ENCODE data around the gene TNFRSF1A. TPM values are rescaled to one million over a fixed set of nuclear protein-coding genes. Genes with fewer than 3 reads are reported as not detected.

Gene TNFRSF1A
- total and polyA plus RNA-seq, 9 of the 15 experiments (the other 6 are each of a cell fraction or from before 2014, with no cell fraction given): 0.76 to 43.5 (median 30.0) TPM

- H2AFZ ChIP-seq (ENCODE audit: low read depth, low read length): peak overlapping the region; percentile 89
- CTCF ChIA-PET (ENCODE audit: low intra/inter-chr PET ratio): interaction anchor here (0.7 to 2.7 kb wide), 3 partner anchors 142 to 230 kb away, joined by 3 to 9 read pairs (median 3); no protein-coding TSS in a partner anchor
- peak overlapping the region; percentile 56 to 81 for H3K9ac ChIP-seq (ENCODE audit: insufficient read depth in 1 of 2, low read depth in 2 of 2, low read length in 2 of 2)
- H3K9me1 ChIP-seq (ENCODE audit: control insufficient read depth, insufficient read depth, low read length): no peaks in the 10 kb centered on the region
- DNase-seq (ENCODE audit: extremely low read depth in 1 of 4, low spot score in 3 of 4) (peak; percentile 63 to 77 (median 70)), ATAC-seq (peak; percentile 84), FAIRE-seq (peak; percentile 89)
- peaks cover 16 to 21% of the 10 kb centered on the region in 2 experiments; a peak in 4 of 5 replicates for H3K4me1 ChIP-seq (replicated peaks in 1 of 2; ENCODE audit: control insufficient read depth in 2 of 2, insufficient read depth in 2 of 2, low read length in 2 of 2)
- BruUV-seq (replicated peaks): no TSS peak
- H3K4me3 ChIP-seq: no peak overlapping the region
- 31% methylated on average over 13 of the region's 14 CpGs for WGBS (ENCODE audit: insufficient coverage, low coverage, missing lambda C conversion rate)
- H3K27me3 ChIP-seq (ENCODE audit: control insufficient read depth in 2 of 2, insufficient read depth in 2 of 2, low read length in 2 of 2): peaks cover 0 to 6% of the 10 kb centered on the region in 2 experiments; a peak in 4 of 5 replicates
- in situ Hi-C loops (cut with MboI) (no loop called here), intact Hi-C loops (cut with micrococcal nuclease) (loop anchor here (10.0 kb wide), 1 partner anchor 211 kb away; the partner anchor contains the start of gene GAPDH)
- H3K27ac ChIP-seq (ENCODE audit: extremely low read depth, low read depth, low read length): peak overlapping the region; percentile 69; the same call in 2 of the 3 replicates
- no peaks in the 10 kb centered on the region for H4K20me1 ChIP-seq (replicated peaks; ENCODE audit: control insufficient read depth, insufficient read depth, low read length)
- POLR2A ChIA-PET: interaction anchor here (0.7 to 1.7 kb wide), 6 partner anchors 9 to 374 kb away, joined by 3 to 9 read pairs (median 4); partner anchors contain the start of genes MRPL51 and VAMP1
- H3K36me3 ChIP-seq (ENCODE audit: control insufficient read depth, insufficient read depth, low read length): peaks cover 1% of the 10 kb centered on the region; the same call in 1 of the 3 replicates
- no peaks in the 10 kb centered on the region for H3K79me2 ChIP-seq (ENCODE audit: control insufficient read depth, insufficient read depth, low read length)
- H3K9me3 ChIP-seq (replicated peaks; ENCODE audit: control insufficient read depth, insufficient read depth, low read depth, low read length): no peaks in the 10 kb centered on the region
- H3K4me2 ChIP-seq (ENCODE audit: insufficient read depth, low read length): peak overlapping the region; percentile 60; the same call in 1 of the 2 replicates
- TF ChIP-seq CSDE1 (IDR thresholded peaks at IDR 0.05) (no peak), SMARCE1 (IDR thresholded peaks at IDR 0.05) (peak; percentile 85), MTA1 (IDR thresholded peaks at IDR 0.05; ENCODE audit: borderline replicate concordance) (0 out of 2 replicates have a peak, but pooled peaks have one; percentile 24), ADNP (tag; IDR thresholded peaks at IDR 0.05) (no peak), NR2F6 (CRISPR knock-in tag; IDR thresholded peaks at IDR 0.05) (no peak), LEF1 (IDR thresholded peaks at IDR 0.05) (peak; percentile 42; the same call in 1 of the 2 replicates), ZFX (CRISPR knock-in tag; IDR thresholded peaks at IDR 0.05) (0 out of 2 replicates have a peak, but pooled peaks have one; percentile 23), COPS2 (conservative IDR thresholded peaks at IDR 0.05) (no peak), ZNF174 (CRISPR knock-in tag; IDR thresholded peaks at IDR 0.05) (no peak), PML (IDR thresholded peaks at IDR 0.05; ENCODE audit: low read length) (no peak), SRSF3 (IDR thresholded peaks at IDR 0.05; ENCODE audit: insufficient read depth, low read length) (no peak), L3MBTL2 (IDR thresholded peaks at IDR 0.05) (peak; percentile 38; the same call in 1 of the 2 replicates), SMARCA4 (IDR thresholded peaks at IDR 0.05) (peak; percentile 89), ETS1 (conservative IDR thresholded peaks at IDR 0.05; ENCODE audit: control insufficient read depth, low read depth, low read length) (no peak), RHOXF2B (CRISPR knock-in tag; conservative IDR thresholded peaks at IDR 0.05) (no peak), POLR2H (tag; IDR thresholded peaks at IDR 0.05; ENCODE audit: low read depth) (no peak), ZBTB8A (IDR thresholded peaks at IDR 0.05; ENCODE audit: partially characterized antibody) (no peak), AFF1 (IDR thresholded peaks at IDR 0.05; ENCODE audit: low read depth in 1 of 2, partially characterized antibody in 2 of 2) (peak; percentile 34 to 50), PPARD (CRISPR knock-in tag; IDR thresholded peaks at IDR 0.05) (no peak)
Observed at GRCh38 chr12:6323340-6323994, 18.4 kb downstream of the TNFRSF1A start.

Measured in K562 (cell line).